Stimulated activated naive CD8-positive, alpha-beta T cell treated with anti-CD3 and anti-CD28 coated beads, Interleukin-15, amount 100 ng/mL, for 72 hours (primary cell): Measurements from ENCODE around the gene SULF2.
"Not testable (repeated sequence)": the region's sequence is repeated elsewhere in the genome, so short reads cannot be mapped to it uniquely, and the experiment has no call there.

Experiments used
- ATAC-seq: fragments of 150-1000 bp; cut with Tn5 transposase; 2 replicates; pipeline ENCODE4 v1.10.0; 2021; ENCODE audit warnings: mild to moderate bottlenecking, moderate library complexity
- DNase-seq, 2 donors: peaks; one replicate each; pipeline ENCODE4 v3.0.0; 2021 to 2022
- H3K27ac Mint-ChIP-seq, 2 donors: one replicate each; pipeline ENCODE4 v1.8.0; 2022; ENCODE audit warnings: mild to moderate bottlenecking in 2 of 2, mixed read lengths in 2 of 2, moderate library complexity in 2 of 2
- H3K27me3 Mint-ChIP-seq: one replicate; pipeline ENCODE4 v1.8.0; 2022; ENCODE audit warnings: mixed read lengths
- H3K4me1 Mint-ChIP-seq: one replicate; pipeline ENCODE4 v1.8.0; 2022; ENCODE audit warnings: mild to moderate bottlenecking, mixed read lengths
- H3K4me3 Mint-ChIP-seq, 2 donors: one replicate each; pipeline ENCODE4 v1.8.0; 2022; ENCODE audit warnings: mild to moderate bottlenecking in 2 of 2, mixed read lengths in 2 of 2, moderate library complexity in 1 of 2
- H3K9me3 Mint-ChIP-seq, 2 donors: one replicate each; pipeline ENCODE4 v1.8.0; 2022; ENCODE audit warnings: mixed read lengths in 2 of 2

SULF2 gene

DNA sequence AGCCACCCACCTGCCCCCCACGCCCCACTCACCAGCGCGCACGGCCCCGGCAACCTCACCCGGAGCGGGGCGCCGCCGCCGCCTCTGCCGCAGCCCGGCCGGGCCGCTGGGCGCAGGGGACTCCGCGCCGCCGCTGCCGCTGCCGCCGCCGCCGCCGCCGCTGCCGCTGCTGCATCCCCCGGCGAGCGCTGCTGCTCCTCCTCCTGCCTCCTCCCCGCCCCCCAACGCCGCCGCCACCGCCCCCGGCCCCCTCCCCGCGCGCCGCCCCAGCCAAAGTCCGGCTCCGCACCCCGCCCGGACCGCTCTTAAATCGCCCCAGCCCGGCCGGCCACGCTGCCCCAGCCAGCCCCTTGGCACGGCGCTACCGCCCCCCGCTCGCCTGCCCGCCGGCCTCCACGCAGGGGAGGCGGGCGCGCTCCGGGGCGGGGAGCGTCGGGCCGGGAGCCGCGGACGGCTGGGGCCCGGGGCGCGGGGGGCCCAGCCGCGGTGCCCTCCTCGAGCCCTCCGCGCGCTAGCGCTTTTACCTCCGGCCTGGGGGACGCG is at the start of gene SULF2:
SULF2 (minus strand) TSS at position 171 of the 543 bp plus-strand sequence. CDS start 28,118 bp downstream, outside the sequence.
- Mint-ChIP-seq H3K4me1 (peaks cover 20% of the 10 kb centered on the region), H3K27ac (no peak within 1 kb of the TSS), H3K4me3 (peak within 1 kb of the TSS; percentile 76 to 83), H3K27me3 (peaks cover 76% of the 10 kb centered on the region), H3K9me3 (no peaks in the 10 kb centered on the region)
- no peak for DNase-seq
- peak; percentile 54 for ATAC-seq

- not testable (repeated sequence) for ATAC-seq, H3K27me3 Mint-ChIP-seq, H3K27ac Mint-ChIP-seq, DNase-seq, H3K4me1 Mint-ChIP-seq, H3K4me3 Mint-ChIP-seq, H3K9me3 Mint-ChIP-seq
Observed at GRCh38 chr20:47831675-47832074, 46.4 kb upstream of the SULF2 start.

DNA sequence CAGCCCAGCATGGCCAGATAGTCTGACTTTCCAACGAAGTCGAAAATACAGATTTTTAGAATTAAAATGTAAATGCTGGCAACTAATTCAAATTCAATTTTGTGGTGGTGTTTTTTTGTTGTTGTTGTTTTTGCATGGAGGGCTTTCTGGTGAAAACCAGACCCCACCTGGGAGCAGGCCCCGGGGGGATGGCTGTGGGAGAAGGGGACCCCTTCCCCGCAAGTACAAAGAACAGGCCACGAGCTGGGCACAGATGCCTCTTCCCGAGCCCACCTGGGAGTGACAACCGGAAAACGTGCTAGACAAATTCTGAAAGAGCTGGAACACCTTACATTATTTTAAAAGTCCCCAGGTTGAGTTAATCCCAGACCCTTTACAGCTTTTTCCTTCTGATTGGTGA is 41.4 kb upstream of the SULF2 start:
- not testable (repeated sequence) for H3K4me1 Mint-ChIP-seq, H3K27ac Mint-ChIP-seq, H3K9me3 Mint-ChIP-seq, H3K4me3 Mint-ChIP-seq, ATAC-seq, DNase-seq, H3K27me3 Mint-ChIP-seq

GRCh38 chr20:47826006-47826405 is 40.7 kb upstream of the SULF2 start:
- not testable (repeated sequence) for H3K27me3 Mint-ChIP-seq, H3K4me3 Mint-ChIP-seq, ATAC-seq, H3K4me1 Mint-ChIP-seq, DNase-seq, H3K9me3 Mint-ChIP-seq
- peak overlapping the region in 1 of 2 donors; percentile 9 for H3K27ac Mint-ChIP-seq

- Mint-ChIP-seq H3K4me1 (no peaks in the 10 kb centered on the region), H3K4me3 (no peak overlapping the region), H3K27ac (no peak overlapping the region), H3K27me3 (no peaks in the 10 kb centered on the region), H3K9me3 (no peaks in the 10 kb centered on the region)
- DNase-seq (no peak), ATAC-seq (no peak)
Observed at GRCh38 chr20:47825011-47825762, 39.9 kb upstream of the SULF2 start.

DNA sequence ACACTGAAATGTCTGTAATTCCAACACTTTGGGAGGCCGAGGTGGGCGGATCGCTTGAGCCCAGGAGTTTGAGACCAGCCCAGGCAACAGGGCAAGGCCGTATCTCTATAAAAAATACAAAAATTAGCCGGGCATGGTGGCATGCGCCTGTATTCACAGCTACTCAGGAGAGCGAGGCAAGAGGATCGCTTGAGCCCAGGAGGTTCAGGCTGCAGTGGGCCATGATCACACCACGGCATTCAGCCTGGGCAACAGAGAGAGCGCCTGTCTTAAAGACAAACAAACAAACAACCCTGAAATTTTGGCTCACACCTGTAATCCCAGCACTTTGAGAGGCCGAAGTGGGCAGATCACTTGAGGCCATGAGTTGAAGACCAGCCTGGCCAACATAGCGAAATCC is 38.7 kb upstream of the SULF2 start:
- H3K27ac Mint-ChIP-seq: peak overlapping the region in 1 of 2 donors; percentile 0
- DNase-seq, ATAC-seq, H3K4me1 Mint-ChIP-seq, H3K4me3 Mint-ChIP-seq, H3K9me3 Mint-ChIP-seq, H3K27me3 Mint-ChIP-seq: not testable (repeated sequence)

- Mint-ChIP-seq H3K27ac (peak overlapping the region in 1 of 2 donors; percentile 30), H3K4me3 (no peak overlapping the region), H3K9me3 (no peaks in the 10 kb centered on the region), H3K4me1 (no peaks in the 10 kb centered on the region), H3K27me3 (peaks cover 6% of the 10 kb centered on the region)
- DNase-seq (no peak), ATAC-seq (no peak)
Observed at GRCh38 chr20:47821481-47822100, 36.3 kb upstream of the SULF2 start.

GRCh38 chr20:47818996-47819609 is 33.8 kb upstream of the SULF2 start:
- no peak overlapping the region for H3K4me3 Mint-ChIP-seq
- no peaks in the 10 kb centered on the region for H3K9me3 Mint-ChIP-seq
- ATAC-seq (no peak), DNase-seq (no peak)
- H3K27me3 Mint-ChIP-seq: peaks cover 14% of the 10 kb centered on the region
- H3K27ac Mint-ChIP-seq: no peak overlapping the region
- no peaks in the 10 kb centered on the region for H3K4me1 Mint-ChIP-seq

DNA sequence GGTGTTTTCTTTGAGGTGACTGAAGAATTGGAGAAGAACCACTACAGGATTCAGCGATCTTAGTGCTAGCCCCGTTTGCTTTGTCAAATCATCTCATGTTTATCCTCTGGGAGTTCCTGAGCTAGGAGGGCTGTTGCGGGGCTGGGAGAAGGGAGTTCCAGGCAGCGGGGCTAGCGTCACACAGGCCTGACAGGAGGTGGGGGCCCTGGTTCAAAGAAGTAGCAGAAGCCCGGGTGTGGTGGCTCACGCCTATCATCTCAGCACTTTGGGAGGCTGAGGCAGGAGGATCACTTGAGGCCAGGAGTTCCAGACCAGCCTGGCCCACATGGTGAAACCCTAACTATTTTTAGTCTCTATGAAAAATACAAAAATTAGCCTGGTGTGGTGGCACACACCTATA is 33.2 kb upstream of the SULF2 start:
- no peak for ATAC-seq
- no peak for DNase-seq
- H3K27me3 Mint-ChIP-seq: peaks cover 14% of the 10 kb centered on the region
- H3K4me3 Mint-ChIP-seq: no peak overlapping the region
- no peak overlapping the region for H3K27ac Mint-ChIP-seq
- H3K4me1 Mint-ChIP-seq: no peaks in the 10 kb centered on the region
- peaks cover 0 to 5% of the 10 kb centered on the region in 2 donors for H3K9me3 Mint-ChIP-seq

- DNase-seq (no peak), ATAC-seq (no peak)
Observed at GRCh38 chr20:47818016-47818415, 32.7 kb upstream of the SULF2 start.

DNA sequence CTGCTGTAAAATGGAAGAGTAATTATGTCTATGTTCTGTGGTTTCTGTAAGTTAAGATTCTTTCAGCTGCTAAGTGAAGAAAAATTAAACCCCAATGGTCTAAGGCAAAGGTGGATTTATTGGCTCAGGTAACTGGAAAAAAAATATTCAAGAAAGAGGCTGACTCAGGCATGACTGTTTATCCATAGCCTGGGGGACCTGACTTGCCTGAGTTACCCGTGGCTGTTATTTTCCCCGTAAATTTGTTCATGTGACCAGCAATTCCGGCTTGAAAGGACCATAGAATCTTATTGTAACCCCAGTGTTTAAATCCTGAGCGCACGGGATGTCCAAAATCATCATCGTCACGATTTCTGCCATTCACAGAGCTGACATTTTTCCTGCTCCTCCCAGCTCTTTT is 32.3 kb upstream of the SULF2 start:
- H3K4me3 Mint-ChIP-seq: no peak overlapping the region
- H3K9me3 Mint-ChIP-seq: peaks cover 0 to 5% of the 10 kb centered on the region in 2 donors
- H3K27ac Mint-ChIP-seq: no peak overlapping the region
- DNase-seq: no peak
- peaks cover 14% of the 10 kb centered on the region for H3K27me3 Mint-ChIP-seq
- no peaks in the 10 kb centered on the region for H3K4me1 Mint-ChIP-seq
- ATAC-seq: no peak

More at GRCh38 chr20:47818016-47818415, 32.7 kb upstream of the SULF2 start:
- Mint-ChIP-seq H3K9me3 (peaks cover 0 to 5% of the 10 kb centered on the region in 2 donors), H3K4me3 (no peak overlapping the region), H3K27ac (no peak overlapping the region), H3K27me3 (peaks cover 14% of the 10 kb centered on the region), H3K4me1 (no peaks in the 10 kb centered on the region)

GRCh38 chr20:47816487-47817451 is 31.5 kb upstream of the SULF2 start:
- DNase-seq (no peak), ATAC-seq (no peak)
- H3K4me3 Mint-ChIP-seq: no peak overlapping the region
- H3K4me1 Mint-ChIP-seq: no peaks in the 10 kb centered on the region
- H3K27me3 Mint-ChIP-seq: peaks cover 19% of the 10 kb centered on the region
- no peak overlapping the region for H3K27ac Mint-ChIP-seq
- peaks cover 0 to 5% of the 10 kb centered on the region in 2 donors for H3K9me3 Mint-ChIP-seq

- H3K27ac Mint-ChIP-seq: no peak overlapping the region
- peaks cover 0 to 5% of the 10 kb centered on the region in 2 donors for H3K9me3 Mint-ChIP-seq
- no peak for DNase-seq
- no peak overlapping the region for H3K4me3 Mint-ChIP-seq
- ATAC-seq: no peak
- no peaks in the 10 kb centered on the region for H3K4me1 Mint-ChIP-seq
- H3K27me3 Mint-ChIP-seq: peaks cover 24% of the 10 kb centered on the region
Observed at GRCh38 chr20:47815866-47816265, 30.6 kb upstream of the SULF2 start.

GRCh38 chr20:47815416-47815806 is 30.1 kb upstream of the SULF2 start:
- no peak for ATAC-seq
- Mint-ChIP-seq H3K27me3 (peaks cover 24% of the 10 kb centered on the region), H3K27ac (no peak overlapping the region), H3K4me3 (no peak overlapping the region), H3K9me3 (peaks cover 0 to 5% of the 10 kb centered on the region in 2 donors), H3K4me1 (no peaks in the 10 kb centered on the region)
- no peak for DNase-seq
